HG03066 (cell line): ENCODE results near the gene PCDH9.

Source experiments
- ATAC-seq: cut with Tn5 transposase; IDR thresholded peaks from one replicate; pipeline ENCODE4 v1.9.1; 2021; ENCODE audit warnings: low read depth; ENCODE audit not compliant: unreplicated experiment

Gene PCDH9

DNA sequence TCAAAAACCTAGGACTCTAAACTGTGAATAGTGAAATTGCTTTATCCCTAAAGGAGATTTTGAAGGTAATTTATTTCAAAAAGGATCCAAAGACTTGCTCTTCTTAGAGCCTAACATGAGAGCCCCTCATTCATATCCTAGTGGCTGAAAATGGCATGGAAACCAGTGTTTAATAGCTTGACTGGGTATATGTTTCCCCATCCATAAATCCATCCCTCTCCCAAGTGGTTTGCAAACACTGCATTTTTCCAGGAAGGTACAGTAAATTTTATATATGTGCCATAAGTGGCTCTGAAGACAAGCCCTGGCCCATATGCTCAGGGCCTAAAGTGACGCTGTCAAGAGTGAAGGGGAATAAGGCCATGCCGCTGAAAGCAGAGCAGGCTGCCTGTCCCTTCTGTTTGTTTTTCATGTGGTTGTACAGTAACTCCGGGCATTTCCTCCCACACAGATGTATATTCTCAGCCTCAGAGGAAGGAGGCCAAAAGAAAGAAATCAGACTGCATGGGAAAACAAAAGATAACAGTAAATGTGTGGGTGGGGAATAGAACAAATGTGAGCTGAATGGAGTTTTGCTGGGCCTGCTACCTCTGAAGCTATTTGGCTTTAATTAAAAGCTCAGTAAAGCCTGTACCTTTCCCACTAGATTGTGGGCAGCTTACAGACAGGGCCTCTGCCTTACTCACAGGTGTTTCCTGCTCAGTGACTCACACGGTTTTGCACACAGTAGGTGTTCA, 181.9 kb downstream of the PCDH9 start:
- peak; percentile 70 for ATAC-seq

DNA sequence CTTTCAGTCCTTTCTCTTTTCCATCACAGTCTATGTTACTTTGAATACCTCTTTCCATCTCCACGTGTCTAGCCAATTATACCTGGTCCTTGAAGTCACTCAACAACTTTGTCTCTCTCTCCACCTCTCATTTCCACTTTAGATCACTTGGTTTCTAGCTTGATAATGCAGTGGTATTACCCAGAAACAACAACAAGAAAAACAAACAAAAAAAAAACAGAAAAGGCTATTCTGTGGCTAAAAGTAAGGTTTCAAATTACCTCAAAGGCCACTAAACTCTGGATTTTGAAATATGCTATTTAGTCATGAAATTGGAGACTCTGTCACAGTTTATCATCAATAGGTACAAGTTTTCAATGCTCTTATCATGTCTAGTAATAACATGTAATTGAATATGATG, 184.8 kb downstream of the PCDH9 start:
- ATAC-seq: no peak

DNA sequence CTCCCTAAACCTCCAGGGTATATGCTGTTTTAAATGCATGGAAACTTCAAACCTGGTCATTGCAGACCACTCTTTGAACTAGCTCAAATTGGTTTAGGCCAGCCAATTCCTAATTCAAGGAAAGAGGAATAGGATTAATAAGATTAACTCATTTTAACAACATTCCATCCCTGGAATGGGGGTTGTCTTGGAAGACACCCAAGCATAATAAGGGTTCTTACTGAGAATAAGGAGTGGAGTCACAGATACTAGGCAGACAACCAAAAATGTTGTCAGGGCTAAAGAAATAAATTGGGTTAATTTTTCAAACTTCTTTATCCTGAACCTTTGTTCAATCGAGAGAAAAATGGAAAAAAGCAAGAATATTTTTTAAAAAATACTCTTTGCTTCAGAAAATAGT, 186.2 kb downstream of the PCDH9 start:
- ATAC-seq: no peak

DNA sequence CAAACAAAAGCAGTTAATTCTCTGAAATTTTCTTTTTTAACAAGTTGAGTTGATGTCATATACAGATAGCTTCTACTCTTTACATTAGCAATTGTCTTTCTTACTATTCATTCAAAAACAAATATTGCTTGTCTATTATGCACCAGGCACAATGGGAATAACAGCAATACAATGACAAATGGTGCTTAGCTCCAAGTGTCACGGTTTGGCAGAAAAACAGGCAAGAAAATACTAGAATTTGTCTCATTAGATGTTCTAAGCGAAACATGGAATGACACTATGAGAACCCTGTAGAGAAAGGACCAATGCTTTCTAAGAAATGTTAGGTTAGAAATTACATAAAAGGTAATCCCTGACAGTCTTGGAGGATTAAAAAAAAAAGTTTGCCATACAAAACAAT, 187.6 kb downstream of the PCDH9 start:
- ATAC-seq: no peak

DNA sequence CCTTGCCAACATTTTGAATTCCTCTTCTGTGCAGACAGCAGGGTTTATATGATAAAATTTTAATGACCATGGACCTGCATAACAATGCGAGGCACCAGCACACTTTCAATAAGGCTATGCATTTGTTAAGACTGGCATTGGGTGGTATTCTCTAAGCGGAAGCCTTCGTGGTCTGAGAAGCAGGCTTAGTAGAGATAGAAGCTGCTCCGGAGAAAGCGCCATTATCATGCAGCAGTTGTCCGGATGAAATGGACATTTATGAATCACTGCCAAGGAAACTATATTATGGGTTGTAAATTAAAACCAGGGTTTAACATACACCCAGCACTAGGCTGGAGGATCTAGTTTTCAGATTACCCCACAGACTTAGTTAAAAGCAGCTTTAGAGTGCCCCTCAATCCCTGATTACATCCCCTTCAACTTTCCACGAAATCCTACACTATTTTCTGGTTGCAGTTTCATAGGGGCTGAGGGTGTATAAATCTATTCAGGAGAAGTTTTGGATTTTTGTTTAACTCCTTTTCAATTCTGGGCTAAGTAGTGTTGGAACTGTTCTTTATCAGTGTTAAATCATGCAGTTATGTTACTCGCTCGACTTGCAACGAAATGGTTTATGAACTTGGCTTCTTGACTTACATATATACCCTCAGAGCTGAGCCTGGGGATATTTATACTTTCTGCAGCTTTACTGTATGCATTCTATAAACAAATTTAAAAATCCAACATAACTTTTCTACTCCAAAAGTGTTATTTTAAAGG, 193.3 kb downstream of the PCDH9 start:
- ATAC-seq: no peak

DNA sequence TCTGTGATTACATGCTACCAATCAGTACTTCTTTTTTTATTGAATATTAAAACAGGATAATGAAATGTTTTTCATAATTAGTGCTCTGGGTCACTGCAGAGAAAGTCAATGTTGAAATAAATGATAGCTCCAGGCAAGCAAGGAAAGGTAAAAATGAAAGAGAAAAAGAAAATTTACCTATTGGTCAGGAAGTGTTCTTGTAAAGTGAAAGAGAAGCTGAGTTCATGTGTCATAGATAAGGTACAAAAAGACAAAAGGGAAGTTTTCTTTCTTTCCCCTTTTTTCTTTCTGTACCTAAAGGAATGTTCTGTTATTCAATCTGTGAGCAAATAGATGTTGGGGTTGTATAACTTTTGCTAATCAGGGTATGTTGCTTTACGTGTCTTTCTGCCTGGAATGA, 197.0 kb downstream of the PCDH9 start:
- no peak for ATAC-seq

DNA sequence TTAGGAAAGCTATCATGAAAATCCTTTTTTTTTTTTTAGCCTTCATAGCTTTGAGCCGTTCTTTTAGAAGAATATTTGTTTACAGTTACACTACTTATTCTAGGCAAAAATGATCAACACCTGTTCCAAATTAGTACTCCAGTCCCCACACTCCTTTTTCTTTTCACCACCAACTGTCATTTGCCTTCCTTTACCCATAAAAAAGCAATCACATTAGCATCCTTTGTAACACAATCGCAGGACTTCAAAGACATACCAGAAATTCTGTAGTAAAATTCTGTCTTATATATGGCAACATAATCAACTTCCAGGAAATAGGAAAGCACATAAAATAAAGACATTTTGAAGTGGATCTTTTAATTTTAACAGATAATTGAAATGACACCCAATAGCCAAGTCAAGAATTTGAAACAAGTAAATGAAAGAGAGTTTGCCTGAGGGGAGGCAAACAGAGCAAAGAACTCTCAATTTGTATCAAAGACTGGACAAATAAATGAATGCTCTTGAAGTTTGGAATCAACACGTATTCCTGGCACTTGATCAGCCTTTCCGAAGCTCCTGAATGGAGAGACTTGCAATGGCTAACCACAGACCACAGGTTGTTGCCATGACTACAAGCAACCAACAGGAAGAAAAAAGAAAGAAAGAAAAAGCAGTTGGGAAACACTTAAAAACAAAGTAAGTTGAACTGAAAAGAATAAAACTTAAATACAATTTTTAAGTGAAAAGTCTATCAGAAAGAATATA, 206.8 kb downstream of the PCDH9 start:
- no peak for ATAC-seq

DNA sequence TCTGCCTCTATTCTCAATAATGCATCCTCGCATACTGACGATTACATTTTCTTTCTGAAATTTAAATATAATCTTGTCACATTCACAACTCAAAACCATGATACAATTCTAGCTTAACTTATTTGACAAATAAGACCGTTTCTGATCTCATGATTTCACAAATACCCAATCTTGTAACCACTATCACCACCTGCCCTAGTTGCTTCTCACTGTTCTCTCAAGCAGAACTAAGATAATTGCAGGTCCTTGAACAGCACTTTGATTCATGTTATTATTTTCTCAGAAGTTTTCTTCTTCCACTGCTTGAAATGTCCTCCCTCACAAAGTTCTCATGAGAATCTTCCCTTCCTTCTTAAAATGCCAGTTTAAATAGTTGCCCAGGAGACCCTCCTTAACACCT, 211.4 kb downstream of the PCDH9 start:
- ATAC-seq: no peak

DNA sequence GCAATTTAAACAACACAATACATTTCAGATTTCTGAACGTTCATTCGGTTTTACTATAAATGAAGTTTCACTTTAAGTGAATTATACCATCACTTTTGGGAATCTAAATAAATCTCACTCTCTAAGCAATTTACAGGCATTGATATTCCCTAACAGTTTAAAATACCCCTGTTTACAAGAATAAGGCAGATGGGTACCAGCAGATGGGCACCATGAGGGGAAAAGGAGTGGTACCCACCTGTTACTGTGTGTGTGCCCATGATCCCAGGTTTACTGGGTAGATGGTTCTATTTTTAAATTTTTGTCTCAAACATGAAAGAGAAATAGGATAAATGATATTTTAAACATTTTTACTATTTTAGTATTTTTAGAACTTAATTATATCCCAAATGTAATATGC, 212.9 kb downstream of the PCDH9 start:
- no peak for ATAC-seq

DNA sequence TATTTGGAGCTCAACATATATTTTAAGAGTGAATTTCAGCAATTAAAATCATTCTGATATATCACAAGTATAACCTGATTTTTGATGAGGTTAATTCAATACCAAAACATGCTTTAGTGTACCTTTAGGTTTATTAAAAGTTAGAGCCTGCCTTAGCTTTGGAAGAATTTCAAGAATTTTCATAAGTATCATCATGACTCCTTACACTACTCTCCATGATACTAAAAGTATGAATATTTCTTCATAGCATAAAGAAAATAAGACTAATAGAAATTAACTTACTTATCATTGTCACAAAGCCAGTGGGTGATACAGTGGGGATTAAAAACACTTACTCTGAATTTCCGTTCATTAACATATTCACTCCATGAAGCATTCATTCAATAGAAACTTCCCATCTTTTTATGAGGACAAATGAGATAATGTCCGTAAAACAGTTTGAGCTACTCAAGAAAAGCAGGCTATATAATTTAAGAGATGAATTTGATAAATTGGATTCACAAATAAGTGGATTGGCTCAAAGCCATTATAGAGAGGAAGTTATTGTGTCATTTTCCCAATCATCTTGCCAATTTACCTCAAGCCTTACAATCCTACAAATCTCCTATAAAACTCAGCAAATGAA, 214.0 kb downstream of the PCDH9 start:
- no peak for ATAC-seq

DNA sequence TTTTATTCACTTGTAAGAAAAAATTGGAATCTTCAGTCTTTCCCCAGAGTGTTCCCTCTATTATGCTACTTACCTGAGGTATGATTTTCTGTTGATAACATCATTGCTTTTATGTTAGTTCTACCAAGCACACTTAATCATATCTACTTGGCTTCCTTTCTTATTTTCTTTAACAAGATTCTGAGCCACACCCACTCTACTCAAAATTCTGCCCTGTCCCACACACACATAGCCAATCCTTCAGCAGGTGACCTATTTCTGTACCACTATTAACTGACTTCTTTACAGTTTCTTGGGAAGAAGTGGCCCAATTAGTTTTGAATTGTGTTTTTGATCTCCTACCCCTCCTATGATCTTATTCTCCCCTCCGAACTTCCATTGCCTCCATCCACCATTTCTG, 215.7 kb downstream of the PCDH9 start:
- no peak for ATAC-seq

DNA sequence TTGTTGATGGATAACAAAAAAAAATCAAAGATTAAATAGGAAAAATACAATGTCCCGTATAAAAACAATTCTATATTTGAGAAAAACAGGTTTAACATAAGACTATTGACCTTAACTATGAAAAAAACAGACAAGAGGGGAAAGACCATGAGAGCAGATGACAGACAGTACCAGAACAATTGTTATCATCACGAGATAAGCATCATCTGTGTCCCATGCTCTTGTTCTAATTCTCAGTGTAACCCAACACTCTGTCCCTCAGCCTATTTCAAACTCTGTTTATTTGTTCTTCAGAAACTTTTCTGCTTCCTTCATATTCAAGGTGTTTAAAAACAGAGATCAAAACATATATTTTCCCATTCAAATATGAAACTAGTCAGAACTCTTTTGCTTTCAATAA, 216.4 kb downstream of the PCDH9 start:
- ATAC-seq: no peak

DNA sequence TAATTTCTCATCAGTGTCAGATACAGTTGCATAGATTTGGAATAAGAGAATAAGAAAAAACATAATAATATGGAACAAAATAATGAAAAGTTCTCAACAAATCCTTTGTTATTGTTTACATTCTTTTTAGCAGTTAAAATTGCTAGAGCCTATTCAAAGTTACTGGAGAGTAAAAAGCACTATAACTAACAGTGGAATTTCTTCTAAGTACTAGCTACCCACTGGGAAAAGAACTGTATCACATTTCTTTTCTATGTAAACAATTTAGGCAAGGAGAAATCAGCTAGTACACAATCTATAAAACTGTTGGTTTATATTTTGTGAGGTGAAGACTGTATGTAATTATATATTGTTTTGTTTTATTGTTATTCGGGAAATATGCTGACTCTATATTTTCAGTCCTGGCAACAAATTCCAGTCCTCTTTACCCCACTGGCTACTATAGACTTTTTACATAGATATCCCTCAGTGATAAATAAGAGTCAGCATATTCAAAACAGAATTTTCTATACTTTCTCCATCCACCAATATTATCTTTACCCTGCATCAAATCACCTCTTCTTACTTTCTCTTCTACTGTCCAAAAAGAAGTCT, 222.0 kb downstream of the PCDH9 start:
- no peak for ATAC-seq

DNA sequence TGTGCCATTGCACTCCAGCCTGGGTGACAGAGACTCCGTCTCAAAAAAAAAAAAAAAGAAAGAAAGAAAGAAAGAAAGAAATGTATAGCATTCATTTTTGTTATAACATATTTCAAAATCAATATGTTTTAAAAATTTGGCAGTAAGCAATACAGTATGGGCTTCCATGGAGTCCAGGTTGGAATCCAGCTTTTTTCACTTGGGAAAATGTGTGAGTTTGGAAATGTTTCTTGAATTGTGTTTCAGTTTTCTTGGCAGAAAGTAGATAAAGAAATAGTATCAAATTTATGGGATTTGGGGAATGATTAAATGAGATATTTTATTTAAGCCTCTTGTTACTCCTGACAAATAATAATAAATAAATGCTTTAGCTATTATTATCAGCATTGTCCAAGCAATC, 225.6 kb downstream of the PCDH9 start:
- no peak for ATAC-seq

DNA sequence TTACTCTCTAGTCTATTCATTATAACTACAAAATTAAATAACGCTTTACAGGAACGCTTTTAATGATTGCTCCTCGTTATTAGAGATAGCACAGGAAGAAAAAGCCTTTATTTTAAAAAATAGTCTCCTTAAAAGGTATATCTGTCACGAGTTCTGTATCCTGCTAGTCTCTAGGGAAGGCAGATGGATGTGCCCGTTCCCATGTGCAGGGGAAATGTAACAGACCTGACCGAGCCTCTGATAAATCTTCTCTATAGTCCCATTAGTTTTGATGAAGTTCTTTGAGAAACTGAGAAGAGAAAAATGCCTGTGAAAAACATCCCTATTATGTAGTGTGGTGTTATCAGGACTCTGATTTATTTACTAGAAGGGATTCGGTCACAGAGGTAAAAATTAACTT, 226.4 kb downstream of the PCDH9 start:
- ATAC-seq: no peak

DNA sequence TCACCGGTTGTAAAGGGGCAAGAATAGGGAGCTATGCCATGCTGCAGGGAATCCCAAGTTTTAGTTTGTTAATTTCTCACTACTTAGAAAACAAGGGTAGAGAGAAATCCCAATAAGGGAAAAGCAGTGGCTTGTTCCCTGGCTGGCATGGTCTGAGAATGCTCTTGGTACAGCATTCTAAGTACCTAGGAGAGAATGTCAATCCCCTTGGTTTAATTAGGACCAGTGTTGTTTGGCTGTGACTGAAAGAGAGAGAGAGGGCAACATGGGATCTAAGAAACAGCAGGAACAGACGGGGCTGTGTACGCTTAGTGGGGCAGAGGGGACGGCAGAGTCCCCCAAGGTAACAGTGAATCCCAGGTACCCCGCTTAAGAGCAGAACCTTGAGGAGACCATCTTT, 228.8 kb downstream of the PCDH9 start:
- ATAC-seq: no peak

DNA sequence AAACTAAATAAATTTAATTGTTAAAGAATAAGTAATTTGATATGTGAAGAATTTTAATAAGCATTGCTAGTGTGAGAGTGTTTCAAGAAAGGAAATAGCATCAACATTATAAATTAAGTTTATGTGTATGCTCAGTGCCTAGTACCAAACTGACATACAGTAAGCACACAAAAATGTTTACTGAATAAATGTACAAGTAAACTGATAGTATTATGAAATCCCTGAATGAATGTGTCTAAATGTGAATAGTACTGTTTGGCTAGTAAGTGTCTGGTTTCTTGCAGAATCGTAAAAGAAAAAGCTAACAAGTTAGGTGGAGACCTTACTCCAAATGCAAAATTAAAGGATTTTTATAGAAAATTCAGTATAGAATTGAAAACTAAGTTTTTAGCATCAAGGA, 233.6 kb downstream of the PCDH9 start:
- ATAC-seq: no peak

DNA sequence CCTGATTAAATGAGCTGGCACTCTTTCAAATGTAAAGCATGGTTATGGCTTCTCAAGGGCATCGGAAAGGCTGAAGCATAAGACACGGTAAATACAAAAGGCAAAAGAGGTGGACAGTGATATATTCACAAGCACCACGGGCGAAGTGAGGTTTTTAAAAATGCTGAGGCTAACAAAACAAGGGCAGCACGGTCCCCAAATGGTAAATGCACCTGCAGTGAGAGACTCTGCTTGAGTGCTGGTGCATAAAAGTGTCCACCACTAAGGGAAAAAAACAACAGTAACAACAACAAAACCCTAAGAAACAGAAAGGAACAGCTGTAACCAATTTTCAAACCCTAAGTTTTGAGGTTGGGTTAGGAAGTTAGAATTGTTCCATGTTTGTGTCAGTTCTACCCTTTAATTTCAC, 234.9 kb downstream of the PCDH9 start:
- ATAC-seq: peak; percentile 74

DNA sequence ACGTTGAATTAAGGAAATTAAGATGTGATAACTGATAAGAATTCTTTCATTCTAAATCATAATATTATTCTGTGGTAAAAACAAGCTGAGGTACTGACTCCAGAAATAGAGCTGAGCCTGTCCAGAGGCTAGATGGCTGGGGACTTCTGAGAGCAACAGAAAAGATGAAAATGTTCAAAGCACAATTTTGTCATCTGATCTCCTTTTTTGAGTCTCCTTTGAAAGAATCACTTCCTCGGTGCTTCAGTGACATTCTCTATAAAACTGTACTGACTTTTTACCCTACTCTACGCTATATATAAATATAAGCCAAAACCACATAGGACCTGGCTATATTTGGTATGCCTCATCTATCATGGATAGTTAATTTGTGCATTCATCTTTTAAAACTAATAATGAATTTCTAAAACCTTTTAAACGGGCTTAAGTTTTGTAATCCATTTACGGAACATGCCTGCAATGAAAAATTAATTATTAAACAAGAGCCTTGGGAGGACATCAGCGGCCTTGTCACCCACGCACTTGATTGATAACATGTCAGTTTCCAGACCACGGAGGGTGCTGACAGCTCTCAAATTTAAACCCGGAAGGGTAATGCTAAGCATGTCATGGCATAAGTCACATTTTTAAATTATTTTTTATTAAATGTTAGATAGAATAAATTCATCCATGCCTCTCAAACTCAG, 235.5 kb downstream of the PCDH9 start:
- ATAC-seq: peak; percentile 40

DNA sequence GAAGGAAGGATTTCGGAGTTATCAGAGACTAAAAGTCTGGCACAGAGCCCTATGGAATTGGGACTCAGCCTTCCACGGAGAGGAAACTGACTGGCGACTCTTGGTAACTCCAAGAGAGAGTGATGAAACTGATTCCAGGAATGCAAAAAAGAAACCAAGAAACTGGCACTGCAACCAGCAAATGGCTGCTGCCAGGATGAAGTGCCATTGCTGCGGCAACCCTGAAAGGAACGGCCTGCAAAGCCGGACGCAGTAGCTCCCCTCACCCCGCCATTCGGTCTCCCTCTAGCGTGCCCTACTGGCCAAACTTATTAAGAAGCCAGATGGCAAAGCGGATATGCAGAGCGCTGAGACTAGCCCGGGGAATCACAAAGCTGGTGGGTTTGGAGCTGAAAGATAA, 236.0 kb downstream of the PCDH9 start:
- peak; percentile 51 for ATAC-seq
